ENCODE measurements around the gene SNRK.

The SNRK gene

GRCh38 chr3:43366885-43367284 lies 80.5 kb downstream of the SNRK start:
- DNase-seq (ENCODE audit: low read depth) = no peak
- H3K4me3 ChIP-seq (ENCODE audit: low read length) = no peak overlapping the region
- no peak for TF ChIP-seq CTCF (conservative IDR thresholded peaks at IDR 0.05; ENCODE audit: low read length)

GRCh38 chr3:43369404-43370292 lies 83.3 kb downstream of the SNRK start:
- no peak for TF ChIP-seq CTCF (conservative IDR thresholded peaks at IDR 0.05; ENCODE audit: low read length)
- H3K4me3 ChIP-seq (ENCODE audit: low read length) = no peak overlapping the region
- no peak for DNase-seq (ENCODE audit: low read depth)

GRCh38 chr3:43370293-43370980 lies 84.1 kb downstream of the SNRK start:
- TF ChIP-seq CTCF (conservative IDR thresholded peaks at IDR 0.05; ENCODE audit: low read length) = no peak
- no peak for DNase-seq (ENCODE audit: low read depth)

GRCh38 chr3:43371494-43371893 lies 85.2 kb downstream of the SNRK start:
- no peak overlapping the region for H3K4me3 ChIP-seq (ENCODE audit: low read length)
- DNase-seq (ENCODE audit: low read depth) = no peak
- no peak for TF ChIP-seq CTCF (conservative IDR thresholded peaks at IDR 0.05; ENCODE audit: low read length)

More at GRCh38 chr3:43370293-43370980, 84.1 kb downstream of the SNRK start:
- no peak overlapping the region for H3K4me3 ChIP-seq (ENCODE audit: low read length)

- H3K4me3 ChIP-seq (ENCODE audit: low read length) = no peak overlapping the region
- no peak for DNase-seq (ENCODE audit: low read depth)
- TF ChIP-seq CTCF (conservative IDR thresholded peaks at IDR 0.05; ENCODE audit: low read length) = no peak
These were observed 85.8 kb downstream of the SNRK start for GRCh38 chr3:43372007-43372740.

GRCh38 chr3:43372809-43373559 lies 86.6 kb downstream of the SNRK start:
- no peak for DNase-seq (ENCODE audit: low read depth)
- TF ChIP-seq CTCF (conservative IDR thresholded peaks at IDR 0.05; ENCODE audit: low read length) = no peak
- no peak overlapping the region for H3K4me3 ChIP-seq (ENCODE audit: low read length)

Data from AG10803 (cell line).